B cell (primary cell): ENCODE results near the gene RADX. TPM values are rescaled to one million over a fixed set of nuclear protein-coding genes. Genes with fewer than 3 reads are reported as not detected.

Experiments
- ATAC-seq: fragments of 200-7000 bp; cut with Tn5 transposase; one replicate; pipeline ENCODE4 v1.10.0; 2021; ENCODE audit warnings: low read depth, mild to moderate bottlenecking, moderate number of reproducible peaks, moderate library complexity
- CTCF ChIA-PET: fragments of 350-600 bp; sonication (Branson Sonifier 250); formaldehyde crosslinking; loops from one replicate; lab custom pipeline; 2021; ENCODE audit warnings: antibody characterized with exemption, inconsistent platforms; lab: Charles Lee
- POLR2A ChIA-PET: fragments of 350-600 bp; sonication (Branson Sonifier 250); formaldehyde crosslinking; loops from one replicate; lab custom pipeline; 2021; ENCODE audit warnings: antibody characterized with exemption; lab: Charles Lee
- DNase-seq: peaks from one replicate; pipeline ENCODE4 v3.0.0; 2013
- H2AFZ ChIP-seq: 2 replicates; pipeline ENCODE4 v1.6.1; 2012; ENCODE audit warnings: mild to moderate bottlenecking, low read depth, low read length; ENCODE audit not compliant: insufficient read depth, poor library complexity, severe bottlenecking
- H3K27ac ChIP-seq, 2 donors: 1 replicate in 1 of 2; 2 replicates in 1 of 2; pipeline ENCODE4 v1.5.1; 2012 to 2013; ENCODE audit warnings: low read length in 2 of 2, mild to moderate bottlenecking in 2 of 2, moderate library complexity in 1 of 2
- H3K27me3 ChIP-seq, 4 experiments: fragments of 200-600 bp in 1 of 4; sonication (generic) in 1 of 4; replicated peaks in 1 of 4; 1 replicate in 2 of 4; 2 replicates in 2 of 4; pipeline versions ENCODE4 v1.6.1 to v1.7.0; 2013 to 2016; ENCODE audit warnings: low read length in 3 of 4, mild to moderate bottlenecking in 2 of 4, mixed read lengths in 1 of 4, moderate library complexity in 1 of 4; ENCODE audit not compliant: insufficient read depth in 4 of 4, control insufficient read depth in 3 of 4; ENCODE audit errors: control extremely low read depth in 1 of 4
- H3K36me3 ChIP-seq, 2 experiments: replicated peaks in 1 of 2; 1 replicate in 1 of 2; 2 replicates in 1 of 2; pipeline versions ENCODE4 v1.6.1 to v1.7.1; 2013; ENCODE audit warnings: low read length in 1 of 2; ENCODE audit not compliant: insufficient read depth in 2 of 2, control insufficient read depth in 1 of 2; ENCODE audit errors: control extremely low read depth in 1 of 2, extremely low read depth in 1 of 2
- H3K4me1 ChIP-seq, 2 donors: fragments of 200-600 bp in 1 of 2; sonication (generic) in 1 of 2; 1 replicate in 1 of 2; 2 replicates in 1 of 2; pipeline versions ENCODE4 v1.5.1 to v1.6.1; 2013 to 2017; ENCODE audit warnings: low read length in 2 of 2; ENCODE audit not compliant: control insufficient read depth in 2 of 2, insufficient read depth in 2 of 2
- H3K4me2 ChIP-seq: replicated peaks from 2 replicates; pipeline ENCODE3; 2012; ENCODE audit warnings: mild to moderate bottlenecking, low read depth, low read length; ENCODE audit not compliant: poor library complexity, severe bottlenecking
- H3K4me3 ChIP-seq, 5 experiments: fragments of 200-600 bp in 1 of 5; sonication (generic) in 1 of 5; 1 replicate in 3 of 5; 2 replicates in 2 of 5; pipeline versions ENCODE4 v1.5.1 to v1.7.0; 2011 to 2016; ENCODE audit warnings: low read length in 4 of 5, mild to moderate bottlenecking in 4 of 5, low read depth in 2 of 5, control low read depth in 1 of 5, moderate library complexity in 1 of 5; ENCODE audit not compliant: insufficient read depth in 1 of 5; ENCODE audit errors: control extremely low read depth in 1 of 5, extremely low read depth in 1 of 5
- H3K79me2 ChIP-seq: fragments of 200-600 bp; sonication (generic); one replicate; pipeline ENCODE4 v1.6.0; 2016; ENCODE audit warnings: low read length; ENCODE audit not compliant: control insufficient read depth, insufficient read depth
- H3K9ac ChIP-seq: fragments of 200-600 bp; sonication (generic); 2 replicates; pipeline ENCODE4 v1.6.1; 2017; ENCODE audit warnings: mild to moderate bottlenecking, low read length, moderate library complexity
- H3K9me3 ChIP-seq, 3 donors: one replicate each; pipeline versions ENCODE4 v1.6.1 to v1.7.1; 2013; ENCODE audit warnings: low read length in 2 of 3; ENCODE audit not compliant: control insufficient read depth in 2 of 3, insufficient read depth in 1 of 3; ENCODE audit errors: control extremely low read depth in 1 of 3
- H4K20me1 ChIP-seq: 2 replicates; pipeline ENCODE4 v1.6.0; 2012; ENCODE audit warnings: mild to moderate bottlenecking, low read length; ENCODE audit not compliant: insufficient read depth, control insufficient read depth, poor library complexity, severe bottlenecking
- H3K27ac Mint-ChIP-seq: one replicate; pipeline ENCODE4 v1.8.0; 2021; ENCODE audit warnings: mixed read lengths
- H3K27me3 Mint-ChIP-seq: one replicate; pipeline ENCODE4 v1.8.0; 2021; ENCODE audit warnings: mixed read lengths
- H3K4me1 Mint-ChIP-seq: one replicate; pipeline ENCODE4 v1.8.0; 2021; ENCODE audit warnings: mixed read lengths
- H3K4me3 Mint-ChIP-seq: one replicate; pipeline ENCODE4 v1.8.0; 2021; ENCODE audit warnings: mixed read lengths
- H3K9me3 Mint-ChIP-seq: one replicate; pipeline ENCODE4 v1.8.0; 2022; ENCODE audit warnings: mixed read lengths; ENCODE audit not compliant: insufficient read depth
- EZH2 ChIP-seq: IDR thresholded peaks from 2 replicates; pipeline ENCODE4 v1.6.1; 2012; ENCODE audit warnings: borderline replicate concordance, low read depth, mild to moderate bottlenecking, moderate library complexity, low read length; ENCODE audit not compliant: insufficient read depth, poor library complexity, severe bottlenecking
- whole genome bisulfite sequencing: methylation state at CpG from one replicate; pipeline ENCODE4 v1.1.5; 2013; ENCODE audit warnings: missing lambda C conversion rate; ENCODE audit not compliant: insufficient coverage; 5-methylcytosine and 5-hydroxymethylcytosine counted together
- intact Hi-C: fragments of 100-400 bp; cut with micrococcal nuclease; formaldehyde crosslinking; loops from one replicate; pipeline ENCODE4 v1.10.0; 2022
- polyA plus RNA-seq: library from polyadenylated mRNA; depleted of rRNA; stranded (reverse); fragments of >200 nt; gene quantifications from 2 replicates; pipeline ENCODE4 v1.2.3, GENCODE V29; 2012
- total RNA-seq, 2 donors: library from RNA; stranded (reverse); fragments of 120-200 nt in 1 of 2; gene quantifications; 1 replicate in 1 of 2; 2 replicates in 1 of 2; pipeline versions ENCODE4 v1.2.3 to v1.2.4, GENCODE V29; 2013 to 2022
- TF ChIP-seq, protein P1 (sequence below): fragments of 200-600 bp; IDR thresholded peaks from one replicate; pipeline ENCODE4 v1.8.0; 2022; ENCODE audit warnings: antibody characterized with exemption, mild to moderate bottlenecking

The RADX gene
- total and polyA plus RNA-seq, 2 donors (not counting 1 experiment from before 2014, with no cell fraction given) = 7.9 to 15.3 TPM

DNA sequence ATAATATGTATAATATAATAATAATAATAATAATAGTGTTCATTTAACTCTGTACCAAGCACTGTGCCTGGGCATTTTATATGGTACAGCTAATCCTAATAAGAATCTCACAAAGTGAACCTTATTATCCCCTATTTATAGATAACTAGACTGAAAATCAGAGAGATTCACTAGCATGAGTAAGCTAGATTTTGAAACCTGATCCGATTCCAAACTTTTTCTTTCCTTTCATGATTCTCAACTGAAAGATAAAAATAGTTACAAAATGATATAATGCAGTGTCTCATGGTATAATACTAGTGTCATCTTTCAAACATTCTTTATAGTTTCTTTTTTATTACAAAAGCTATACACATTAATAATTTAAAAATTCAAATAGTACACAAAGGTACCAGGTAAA lies 58.9 kb downstream of the RADX start:
- H3K4me2 ChIP-seq = no peak overlapping the region
- H3K9me3 Mint-ChIP-seq = no peaks in the 10 kb centered on the region
- intact Hi-C loops = no loop called here
- no peak overlapping the region for H3K27ac Mint-ChIP-seq
- no peaks in the 10 kb centered on the region for H3K4me1 ChIP-seq
- no peaks in the 10 kb centered on the region for H4K20me1 ChIP-seq
- ATAC-seq = no peak
- H3K4me3 ChIP-seq = no peak overlapping the region
- H3K27ac ChIP-seq = no peak overlapping the region
- no peaks in the 10 kb centered on the region for H3K27me3 ChIP-seq
- no peaks in the 10 kb centered on the region for H3K36me3 ChIP-seq
- ChIA-PET CTCF (no interaction called here), POLR2A (no interaction called here)
- no peaks in the 10 kb centered on the region for H3K79me2 ChIP-seq
- DNase-seq = no peak
- H3K4me3 Mint-ChIP-seq = no peak overlapping the region
- no peaks in the 10 kb centered on the region for H3K9me3 ChIP-seq
- H3K9ac ChIP-seq = no peak overlapping the region
- H2AFZ ChIP-seq = no peak overlapping the region
- WGBS = no CpG with 5 or more reads among the region's 1 CpG
- no peaks in the 10 kb centered on the region for H3K4me1 Mint-ChIP-seq
- H3K27me3 Mint-ChIP-seq = no peaks in the 10 kb centered on the region
- TF ChIP-seq, protein P1, sequence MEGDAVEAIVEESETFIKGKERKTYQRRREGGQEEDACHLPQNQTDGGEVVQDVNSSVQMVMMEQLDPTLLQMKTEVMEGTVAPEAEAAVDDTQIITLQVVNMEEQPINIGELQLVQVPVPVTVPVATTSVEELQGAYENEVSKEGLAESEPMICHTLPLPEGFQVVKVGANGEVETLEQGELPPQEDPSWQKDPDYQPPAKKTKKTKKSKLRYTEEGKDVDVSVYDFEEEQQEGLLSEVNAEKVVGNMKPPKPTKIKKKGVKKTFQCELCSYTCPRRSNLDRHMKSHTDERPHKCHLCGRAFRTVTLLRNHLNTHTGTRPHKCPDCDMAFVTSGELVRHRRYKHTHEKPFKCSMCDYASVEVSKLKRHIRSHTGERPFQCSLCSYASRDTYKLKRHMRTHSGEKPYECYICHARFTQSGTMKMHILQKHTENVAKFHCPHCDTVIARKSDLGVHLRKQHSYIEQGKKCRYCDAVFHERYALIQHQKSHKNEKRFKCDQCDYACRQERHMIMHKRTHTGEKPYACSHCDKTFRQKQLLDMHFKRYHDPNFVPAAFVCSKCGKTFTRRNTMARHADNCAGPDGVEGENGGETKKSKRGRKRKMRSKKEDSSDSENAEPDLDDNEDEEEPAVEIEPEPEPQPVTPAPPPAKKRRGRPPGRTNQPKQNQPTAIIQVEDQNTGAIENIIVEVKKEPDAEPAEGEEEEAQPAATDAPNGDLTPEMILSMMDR = no peak
- no peak for TF ChIP-seq EZH2

DNA sequence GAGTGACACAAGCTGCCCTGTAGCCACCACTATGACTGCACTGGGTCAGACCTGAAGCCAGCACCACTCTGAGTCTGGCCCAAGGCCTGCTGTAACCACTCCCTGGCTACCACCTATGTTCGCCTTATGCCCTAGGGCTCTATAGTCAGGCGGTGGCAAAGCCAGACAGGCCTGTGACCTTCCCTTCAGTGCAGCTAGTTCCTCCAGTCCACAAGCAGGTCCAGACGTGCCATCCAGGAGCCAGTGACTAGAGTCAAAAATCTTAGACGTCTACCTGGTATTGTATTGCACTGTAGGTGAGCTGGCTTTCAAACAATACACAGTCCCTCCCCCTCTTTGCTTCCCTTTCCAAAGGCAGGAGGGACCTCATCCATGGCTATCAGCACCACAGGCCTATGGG lies 60.7 kb downstream of the RADX start:
- no peaks in the 10 kb centered on the region for H3K9me3 ChIP-seq
- WGBS = 100% methylated on average over 1 of the region's 4 CpGs
- H3K79me2 ChIP-seq = no peaks in the 10 kb centered on the region
- H3K27ac ChIP-seq = no peak overlapping the region
- H3K27ac Mint-ChIP-seq = no peak overlapping the region
- H3K4me3 ChIP-seq = no peak overlapping the region
- no peaks in the 10 kb centered on the region for H3K27me3 ChIP-seq
- POLR2A ChIA-PET = no interaction called here
- intact Hi-C loops = no loop called here
- H3K9me3 Mint-ChIP-seq = no peaks in the 10 kb centered on the region
- H3K4me1 Mint-ChIP-seq = no peaks in the 10 kb centered on the region
- H3K9ac ChIP-seq = no peak overlapping the region
- H3K4me2 ChIP-seq = no peak overlapping the region
- no peaks in the 10 kb centered on the region for H3K4me1 ChIP-seq
- no peak for DNase-seq
- TF ChIP-seq, protein P1 = no peak
- TF ChIP-seq EZH2 = no peak
- H4K20me1 ChIP-seq = no peaks in the 10 kb centered on the region
- no peak for ATAC-seq
- no peaks in the 10 kb centered on the region for H3K27me3 Mint-ChIP-seq
- H3K4me3 Mint-ChIP-seq = no peak overlapping the region
- CTCF ChIA-PET = no interaction called here
- H2AFZ ChIP-seq = no peak overlapping the region
- H3K36me3 ChIP-seq = no peaks in the 10 kb centered on the region
